CD4-positive, alpha-beta T cell treated with Interleukin-1 beta for 1 hour (primary cell): ENCODE results near the gene RFT1.
"Not testable (repeated sequence)": the region's sequence is repeated elsewhere in the genome, so short reads cannot be mapped to it uniquely, and the experiment has no call there.

ENCODE experiments used
- DNase-seq, 2 donors: peaks; one replicate each; pipeline ENCODE4 v3.0.0-alpha.2; 2020 to 2022

The RFT1 gene

DNA sequence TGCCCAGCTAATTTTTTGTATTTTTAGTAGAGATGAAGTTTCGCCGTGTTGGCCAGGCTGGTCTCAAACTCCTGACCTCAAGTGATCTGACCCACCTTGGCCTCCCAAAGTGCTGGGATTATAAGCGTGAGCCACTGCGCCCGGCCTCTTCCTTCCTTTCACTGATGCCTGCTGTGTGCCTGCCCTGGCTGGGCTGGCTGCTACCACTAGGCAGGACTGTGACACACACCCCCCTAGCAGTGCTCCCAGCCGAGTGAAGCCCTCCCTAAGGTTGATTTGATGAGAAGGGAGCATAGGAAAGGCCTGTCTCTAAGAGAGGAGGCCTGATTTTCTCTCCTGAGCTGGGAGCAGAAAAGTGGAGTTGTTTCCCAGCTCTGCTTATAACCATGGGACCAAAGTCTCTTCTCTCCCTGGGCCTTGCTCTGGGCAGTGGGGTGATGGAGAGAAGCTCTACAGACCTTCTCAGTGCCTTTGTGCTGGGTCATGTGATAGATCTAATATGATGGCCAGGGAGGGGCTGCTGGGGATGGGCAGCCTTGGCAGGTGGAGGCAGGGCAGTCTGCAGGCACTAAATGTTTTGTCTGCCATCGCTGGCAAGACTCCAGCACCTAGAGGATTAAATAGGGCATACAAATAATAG, 64.3 kb downstream of the RFT1 start:
- no peak for DNase-seq

GRCh38 chr3:53062905-53063304, 67.3 kb downstream of the RFT1 start:
- no peak for DNase-seq

DNA sequence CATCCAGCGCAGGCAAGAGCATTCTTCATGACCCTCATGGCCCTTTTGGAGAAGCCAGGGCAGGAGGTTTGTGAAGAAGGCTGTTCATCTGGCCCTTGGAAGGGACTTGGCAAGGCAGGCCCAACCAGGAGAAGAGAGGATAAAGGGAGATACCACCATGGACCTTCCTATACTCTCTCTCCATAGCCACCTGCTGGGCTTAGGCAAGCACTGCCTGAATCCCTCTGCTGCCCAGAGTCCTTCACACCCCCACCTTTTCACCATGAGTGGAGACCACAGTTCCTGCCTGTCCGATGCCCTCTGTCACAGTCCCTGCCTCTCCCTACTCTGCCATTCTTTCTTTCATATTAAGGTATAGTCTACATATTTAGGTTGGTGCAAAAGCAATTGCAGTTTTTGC, 73.8 kb downstream of the RFT1 start:
- DNase-seq: no peak

DNA sequence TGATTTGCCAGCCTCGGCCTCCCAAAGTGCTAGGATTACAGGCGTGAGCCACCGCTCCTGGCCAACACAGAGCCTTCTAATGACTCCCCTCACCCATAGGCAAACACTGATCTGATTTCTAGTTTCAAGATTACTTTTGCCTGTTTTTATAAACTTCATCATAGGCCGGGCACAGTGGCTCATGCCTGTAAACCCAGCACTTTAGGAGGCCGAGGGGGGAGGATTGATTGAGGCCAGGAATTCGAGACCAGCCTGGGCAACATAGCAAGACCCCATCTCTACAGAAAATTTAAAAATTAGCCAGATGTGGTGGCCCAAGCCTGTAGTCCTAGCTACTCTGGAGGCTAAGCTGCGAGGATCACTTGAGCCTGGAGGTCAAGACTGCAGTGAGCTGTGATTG, 76.0 kb downstream of the RFT1 start:
- DNase-seq: not testable (repeated sequence)

DNA sequence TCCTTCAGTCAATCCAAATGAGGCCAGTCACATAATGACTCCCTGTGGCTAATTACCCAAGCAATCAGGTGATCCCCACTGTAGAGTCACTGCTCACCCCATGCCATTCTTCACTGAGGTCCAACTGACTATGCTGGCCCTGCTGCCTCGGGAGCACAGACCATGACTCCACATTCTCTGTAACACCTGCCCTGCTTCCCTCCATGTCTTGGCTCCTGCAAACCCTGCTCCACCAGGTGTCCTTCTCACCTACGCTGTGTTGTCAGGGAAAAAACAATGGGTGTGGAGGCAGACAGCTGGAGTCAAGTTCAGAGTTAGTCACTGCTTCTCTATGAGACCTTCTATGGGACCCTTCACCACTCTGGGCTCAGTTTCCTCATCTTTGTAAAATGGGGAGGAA, 78.3 kb downstream of the RFT1 start:
- no peak for DNase-seq

- DNase-seq: no peak
These were observed 80.2 kb downstream of the RFT1 start for GRCh38 chr3:53049987-53050386.

GRCh38 chr3:53046171-53047170, 83.8 kb downstream of the RFT1 start:
- peak; percentile 76 for DNase-seq

- peak; percentile 82 for DNase-seq
These were observed 84.6 kb downstream of the RFT1 start, which contains the start of gene SFMBT1 for GRCh38 chr3:53045518-53046170. SFMBT1 (minus strand) TSS chr3:53046073; CDS start chr3:52969128, 76,945 bp downstream.

GRCh38 chr3:53044711-53045517, 85.3 kb downstream of the RFT1 start:
- DNase-seq: peak; percentile 78 to 79

DNA sequence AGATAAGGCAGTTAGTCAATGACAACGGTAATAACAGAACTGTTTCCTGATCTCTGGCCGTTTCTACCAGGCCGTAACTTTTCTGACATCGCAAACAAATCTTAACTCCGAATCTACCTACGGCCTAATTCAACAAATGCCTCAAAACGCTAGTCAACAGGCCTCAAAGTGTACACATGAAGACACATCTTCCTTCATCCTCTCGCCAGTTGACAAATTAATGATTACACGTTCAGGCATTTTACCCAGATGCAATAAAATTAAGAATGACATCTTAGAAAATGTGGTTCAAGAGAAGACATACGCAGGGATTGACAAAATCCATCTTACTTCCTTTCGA, 85.9 kb downstream of the RFT1 start:
- DNase-seq: no peak

DNA sequence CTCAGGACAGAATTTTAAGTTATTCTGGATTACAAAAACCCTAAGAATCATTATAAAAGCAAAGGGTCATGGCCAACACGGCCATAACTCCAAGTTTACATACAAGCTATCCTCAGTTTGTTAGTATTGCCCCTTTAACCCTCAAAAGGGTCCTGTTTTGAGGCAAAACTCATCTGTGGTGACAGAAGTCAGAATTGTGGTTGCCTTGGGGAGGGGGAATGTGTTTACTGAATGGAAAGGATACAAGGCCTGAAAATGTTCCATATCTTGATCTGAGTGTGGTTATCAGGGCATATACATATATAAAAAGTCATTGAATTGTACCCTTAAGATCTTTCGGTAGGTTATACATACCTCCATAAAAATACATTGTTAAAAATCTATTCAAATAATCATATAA, 86.5 kb downstream of the RFT1 start:
- peak in 1 of 2 donors; percentile 19 for DNase-seq

DNA sequence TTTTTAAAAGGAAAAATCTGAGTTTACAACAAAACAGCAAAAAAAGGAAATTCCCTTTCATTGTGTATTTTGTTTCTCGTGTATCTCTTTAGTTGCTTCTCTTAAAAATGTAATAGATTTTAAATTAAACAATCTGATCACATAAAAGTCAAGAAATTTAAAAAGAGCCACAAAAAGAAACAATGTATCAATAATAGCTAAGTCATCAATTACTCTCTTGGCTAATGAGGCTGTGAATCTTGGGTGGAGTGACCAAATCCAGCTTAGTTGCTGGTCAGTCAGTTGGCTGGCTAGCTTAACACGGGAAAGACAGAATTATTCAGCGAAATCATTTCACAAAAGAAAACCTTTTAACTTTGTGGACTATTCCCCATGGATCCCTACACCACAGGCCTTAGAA, 87.6 kb downstream of the RFT1 start:
- no peak for DNase-seq

DNA sequence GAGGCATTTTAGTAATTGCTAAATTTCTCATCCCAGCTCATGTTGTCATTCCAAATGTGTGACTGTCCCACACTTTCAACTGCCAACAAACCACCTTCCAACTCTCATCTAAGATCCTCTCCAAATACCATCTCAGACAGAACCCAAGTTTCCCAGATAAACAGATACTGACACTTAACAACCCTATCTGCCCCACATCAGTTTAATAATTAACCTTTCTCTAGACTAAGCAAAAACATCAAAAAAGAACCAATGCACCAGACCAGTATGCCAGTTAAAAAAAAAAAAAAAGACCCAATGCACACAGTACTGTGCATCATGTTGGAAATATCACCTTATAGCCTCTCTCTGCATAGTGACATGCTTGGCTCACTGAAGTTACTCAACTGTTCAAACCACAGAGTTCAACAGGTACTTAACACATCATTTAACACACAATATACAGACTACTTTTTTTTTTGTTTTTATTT, 89.8 kb downstream of the RFT1 start:
- no peak for DNase-seq

GRCh38 chr3:53039376-53039752, 90.9 kb downstream of the RFT1 start:
- DNase-seq: no peak

GRCh38 chr3:53038679-53039375, 91.4 kb downstream of the RFT1 start:
- no peak for DNase-seq
